ENCODE results near the gene FRYL. TPM values are rescaled to one million over a fixed set of nuclear protein-coding genes. Genes with fewer than 3 reads are reported as not detected.
"Not testable (repeated sequence)": the region's sequence is repeated elsewhere in the genome, so short reads cannot be mapped to it uniquely, and the experiment has no call there.

Gene FRYL
- total RNA-seq, 1 experiment from 2014 or later, result 28.5 TPM

- Histone ChIP-seq H3K9me3 (replicated peaks) (no peaks in the 10 kb centered on the region), H3K4me3 (no peak overlapping the region), H3K4me1 (replicated peaks) (no peaks in the 10 kb centered on the region), H3K27ac (no peak overlapping the region), H3K36me3 (no peaks in the 10 kb centered on the region), H3K27me3 (replicated peaks) (no peaks in the 10 kb centered on the region)
- DNase-seq (ENCODE audit: low read depth in 1 of 2, low spot score in 2 of 2), result no peak
Observed at GRCh38 chr4:48454591-48454990, 325.5 kb downstream of the FRYL start.

- not testable (repeated sequence) for H3K27me3 ChIP-seq (replicated peaks); H3K4me1 ChIP-seq (replicated peaks); H3K27ac ChIP-seq; DNase-seq (ENCODE audit: low read depth in 1 of 2, low spot score in 2 of 2); H3K36me3 ChIP-seq; H3K4me3 ChIP-seq; H3K9me3 ChIP-seq (replicated peaks)
Observed at GRCh38 chr4:48451656-48452055, 328.4 kb downstream of the FRYL start.

GRCh38 chr4:48450740-48451139 is 329.3 kb downstream of the FRYL start:
- no peaks in the 10 kb centered on the region for H3K36me3 ChIP-seq
- H3K4me1 ChIP-seq (replicated peaks), result no peaks in the 10 kb centered on the region
- no peaks in the 10 kb centered on the region for H3K27me3 ChIP-seq (replicated peaks)
- no peak for DNase-seq (ENCODE audit: low read depth in 1 of 2, low spot score in 2 of 2)
- no peak overlapping the region for H3K4me3 ChIP-seq
- H3K27ac ChIP-seq, result no peak overlapping the region
- no peaks in the 10 kb centered on the region for H3K9me3 ChIP-seq (replicated peaks)

GRCh38 chr4:48449151-48449550 is 330.9 kb downstream of the FRYL start:
- no peak overlapping the region for H3K27ac ChIP-seq
- H3K9me3 ChIP-seq (replicated peaks), result no peaks in the 10 kb centered on the region
- no peaks in the 10 kb centered on the region for H3K27me3 ChIP-seq (replicated peaks)
- no peak for DNase-seq (ENCODE audit: low read depth in 1 of 2, low spot score in 2 of 2)
- H3K4me1 ChIP-seq (replicated peaks), result no peaks in the 10 kb centered on the region
- no peak overlapping the region for H3K4me3 ChIP-seq
- no peaks in the 10 kb centered on the region for H3K36me3 ChIP-seq

Other genes starting within 250 kb of the FRYL start
- 51.8 and 54.6 TPM in 2 replicates for gene OCIAD1, start 50.8 kb upstream of the FRYL start, total RNA-seq (2014; rRNA removed; shearing (Covaris generic))
- gene OCIAD2, start 126.5 kb upstream of the FRYL start, total RNA-seq (2014; rRNA removed; shearing (Covaris generic)), result 3.8 and 14.3 TPM in 2 replicates
- gene CWH43, start 206.0 kb upstream of the FRYL start, total RNA-seq (2014; rRNA removed; shearing (Covaris generic)), result not detected in 2 replicates